ENCODE data around the gene SORCS3.

The SORCS3 gene

GRCh38 chr10:104648421-104648820, 7.3 kb downstream of the SORCS3 start:
- Histone ChIP-seq H3K4me3 (ENCODE audit: low read depth in 1 of 2, low read length in 1 of 2) (no peak overlapping the region), H3K36me3 (no peaks in the 10 kb centered on the region), H3K27me3 (peaks cover 97% of the 10 kb centered on the region), H3K4me1 (ENCODE audit: control insufficient read depth in 1 of 2, insufficient read depth in 1 of 2, low read depth in 1 of 2, low read length in 1 of 2) (no peaks in the 10 kb centered on the region), H3K27ac (no peak overlapping the region), H3K9me3 (no peaks in the 10 kb centered on the region)
- TF ChIP-seq CTCF (IDR thresholded peaks at IDR 0.05), result no peak

GRCh38 chr10:104650072-104650471, 9.0 kb downstream of the SORCS3 start:
- no peak overlapping the region for H3K27ac ChIP-seq
- no peak for TF ChIP-seq CTCF (IDR thresholded peaks at IDR 0.05)
- no peak overlapping the region for H3K4me3 ChIP-seq (ENCODE audit: low read depth in 1 of 2, low read length in 1 of 2)
- H3K36me3 ChIP-seq, result no peaks in the 10 kb centered on the region
- no peaks in the 10 kb centered on the region for H3K9me3 ChIP-seq
- peaks cover 97% of the 10 kb centered on the region for H3K27me3 ChIP-seq
- no peaks in the 10 kb centered on the region for H3K4me1 ChIP-seq (ENCODE audit: control insufficient read depth in 1 of 2, insufficient read depth in 1 of 2, low read depth in 1 of 2, low read length in 1 of 2)

GRCh38 chr10:104650635-104651331, 9.7 kb downstream of the SORCS3 start:
- H3K4me1 ChIP-seq (ENCODE audit: control insufficient read depth in 1 of 2, insufficient read depth in 1 of 2, low read depth in 1 of 2, low read length in 1 of 2), result no peaks in the 10 kb centered on the region
- no peak for TF ChIP-seq CTCF (IDR thresholded peaks at IDR 0.05)
- peaks cover 96% of the 10 kb centered on the region for H3K27me3 ChIP-seq

GRCh38 chr10:104657036-104657435, 15.9 kb downstream of the SORCS3 start:
- Histone ChIP-seq H3K9me3 (no peaks in the 10 kb centered on the region), H3K36me3 (no peaks in the 10 kb centered on the region), H3K4me3 (ENCODE audit: low read depth in 1 of 2, low read length in 1 of 2) (no peak overlapping the region), H3K27me3 (peaks cover 95% of the 10 kb centered on the region), H3K27ac (no peak overlapping the region), H3K4me1 (ENCODE audit: control insufficient read depth in 1 of 2, insufficient read depth in 1 of 2, low read depth in 1 of 2, low read length in 1 of 2) (no peaks in the 10 kb centered on the region)
- TF ChIP-seq CTCF (IDR thresholded peaks at IDR 0.05), result no peak

More at GRCh38 chr10:104650635-104651331, 9.7 kb downstream of the SORCS3 start:
- no peak overlapping the region for H3K4me3 ChIP-seq (ENCODE audit: low read depth in 1 of 2, low read length in 1 of 2)
- no peak overlapping the region for H3K27ac ChIP-seq
- H3K36me3 ChIP-seq, result no peaks in the 10 kb centered on the region
- no peaks in the 10 kb centered on the region for H3K9me3 ChIP-seq

- Histone ChIP-seq H3K4me1 (ENCODE audit: control insufficient read depth in 1 of 2, insufficient read depth in 1 of 2, low read depth in 1 of 2, low read length in 1 of 2) (no peaks in the 10 kb centered on the region), H3K36me3 (no peaks in the 10 kb centered on the region), H3K27me3 (peaks cover 94% of the 10 kb centered on the region), H3K27ac (no peak overlapping the region), H3K4me3 (ENCODE audit: low read depth in 1 of 2, low read length in 1 of 2) (no peak overlapping the region), H3K9me3 (no peaks in the 10 kb centered on the region)
- no peak for TF ChIP-seq CTCF (IDR thresholded peaks at IDR 0.05)
Measured at GRCh38 chr10:104657457-104657856, 16.4 kb downstream of the SORCS3 start.

All from neutrophil (primary cell).